Osteocyte (in vitro differentiated cells): ENCODE results near the gene SOAT1. TPM values are rescaled to one million over a fixed set of nuclear protein-coding genes. Genes with fewer than 3 reads are reported as not detected.
A peak's percentile ranks its signal among the peaks of the same experiment; 100 is the strongest.

Experiments used
- DNase-seq: peaks from one replicate; pipeline ENCODE4 v3.0.0; 2021; ENCODE audit warnings: mixed read lengths; ENCODE audit not compliant: unreplicated experiment; ENCODE audit errors: extremely low spot score
- H3K27ac Mint-ChIP-seq: one replicate; pipeline ENCODE4 v1.8.0; 2021; ENCODE audit warnings: mild to moderate bottlenecking, mixed read lengths; ENCODE audit not compliant: unreplicated experiment
- H3K27me3 Mint-ChIP-seq: one replicate; pipeline ENCODE4 v1.8.0; 2021; ENCODE audit warnings: mixed read lengths; ENCODE audit not compliant: unreplicated experiment
- H3K36me3 Mint-ChIP-seq: one replicate; pipeline ENCODE4 v1.8.0; 2021; ENCODE audit warnings: mixed read lengths; ENCODE audit not compliant: unreplicated experiment
- H3K4me1 Mint-ChIP-seq: one replicate; pipeline ENCODE4 v1.8.0; 2021; ENCODE audit warnings: mixed read lengths; ENCODE audit not compliant: unreplicated experiment
- H3K4me3 Mint-ChIP-seq: one replicate; pipeline ENCODE4 v1.8.0; 2021; ENCODE audit warnings: mild to moderate bottlenecking, moderate library complexity, mixed read lengths; ENCODE audit not compliant: unreplicated experiment
- H3K9me3 Mint-ChIP-seq: one replicate; pipeline ENCODE4 v1.8.0; 2021; ENCODE audit warnings: mixed read lengths; ENCODE audit not compliant: unreplicated experiment
- CTCF ChIP-seq: fragments of 200-600 bp; sonication (generic); IDR thresholded peaks from 2 replicates; pipeline ENCODE4 v1.5.0; 2021; ENCODE audit warnings: antibody characterized with exemption, mild to moderate bottlenecking, moderate library complexity
- total RNA-seq: library from RNA; stranded (reverse); gene quantifications from 2 replicates; pipeline ENCODE4 v1.2.1, GENCODE V29; 2021

The SOAT1 gene
- total RNA-seq, 1 donor from 2014 or later, result 41.3 TPM

- peaks cover 40% of the 10 kb centered on the region for H3K4me1 Mint-ChIP-seq
- no peaks in the 10 kb centered on the region for H3K36me3 Mint-ChIP-seq
- H3K27ac Mint-ChIP-seq, result peak overlapping the region; percentile 47
- TF ChIP-seq CTCF, result no peak
- H3K27me3 Mint-ChIP-seq, result no peaks in the 10 kb centered on the region
- no peaks in the 10 kb centered on the region for H3K9me3 Mint-ChIP-seq
- DNase-seq, result no peak
- H3K4me3 Mint-ChIP-seq, result no peak overlapping the region
These were observed 2.9 kb downstream of the SOAT1 start for GRCh38 chr1:179296356-179297104.

- Mint-ChIP-seq H3K27ac (no peak overlapping the region), H3K36me3 (no peaks in the 10 kb centered on the region), H3K9me3 (no peaks in the 10 kb centered on the region), H3K4me3 (no peak overlapping the region), H3K4me1 (peaks cover 40% of the 10 kb centered on the region), H3K27me3 (no peaks in the 10 kb centered on the region)
- no peak for TF ChIP-seq CTCF
- DNase-seq, result no peak
These were observed 3.4 kb downstream of the SOAT1 start for GRCh38 chr1:179297105-179297378.

GRCh38 chr1:179298952-179299351 is 5.4 kb downstream of the SOAT1 start:
- no peaks in the 10 kb centered on the region for H3K27me3 Mint-ChIP-seq

GRCh38 chr1:179300112-179300511 is 6.5 kb downstream of the SOAT1 start:
- H3K4me1 Mint-ChIP-seq, result peaks cover 26% of the 10 kb centered on the region
- no peaks in the 10 kb centered on the region for H3K27me3 Mint-ChIP-seq
- TF ChIP-seq CTCF, result no peak
- no peak overlapping the region for H3K4me3 Mint-ChIP-seq
- no peaks in the 10 kb centered on the region for H3K9me3 Mint-ChIP-seq
- no peak for DNase-seq
- peaks cover 14% of the 10 kb centered on the region for H3K36me3 Mint-ChIP-seq
- no peak overlapping the region for H3K27ac Mint-ChIP-seq

More at GRCh38 chr1:179298952-179299351, 5.4 kb downstream of the SOAT1 start:
- TF ChIP-seq CTCF, result no peak
- H3K36me3 Mint-ChIP-seq, result peaks cover 10% of the 10 kb centered on the region
- no peak overlapping the region for H3K4me3 Mint-ChIP-seq
- no peak overlapping the region for H3K27ac Mint-ChIP-seq
- no peaks in the 10 kb centered on the region for H3K9me3 Mint-ChIP-seq
- DNase-seq, result no peak
- H3K4me1 Mint-ChIP-seq, result peaks cover 32% of the 10 kb centered on the region

GRCh38 chr1:179302070-179302469 is 8.5 kb downstream of the SOAT1 start:
- Mint-ChIP-seq H3K27me3 (no peaks in the 10 kb centered on the region), H3K36me3 (peaks cover 22% of the 10 kb centered on the region), H3K27ac (no peak overlapping the region), H3K4me3 (no peak overlapping the region), H3K4me1 (peaks cover 19% of the 10 kb centered on the region), H3K9me3 (no peaks in the 10 kb centered on the region)
- no peak for DNase-seq
- TF ChIP-seq CTCF, result no peak
